DND-41 (cell line): ENCODE results near the gene TIGD3.

ENCODE experiments used
- CTCF ChIP-seq: IDR thresholded peaks from 2 replicates; pipeline ENCODE4 v1.5.1; 2012; ENCODE audit warnings: borderline replicate concordance, low read length, moderate library complexity, mild to moderate bottlenecking; ENCODE audit not compliant: poor library complexity, severe bottlenecking; ENCODE audit errors: extremely low read depth
- EZH2 ChIP-seq: IDR thresholded peaks from 3 replicates; pipeline ENCODE4 v1.6.1; 2012; ENCODE audit warnings: borderline replicate concordance, low read depth, mild to moderate bottlenecking, moderate library complexity, low read length, inconsistent platforms; ENCODE audit not compliant: severe bottlenecking

- TF ChIP-seq CTCF = peak; percentile 82
- TF ChIP-seq EZH2 = no peak
Observed at GRCh38 chr11:65329944-65330403, 24.6 kb upstream of the TIGD3 start.
